ENCODE measurements around the gene GMPPB. TPM values are rescaled to one million over a fixed set of nuclear protein-coding genes. Genes with fewer than 3 reads are reported as not detected.
"Not testable (repeated sequence)": the region's sequence is repeated elsewhere in the genome, so short reads cannot be mapped to it uniquely, and the experiment has no call there.

The GMPPB gene
- 61.8 and 62.8 TPM in 2 replicates for total RNA-seq

- intact Hi-C loops (cut with micrococcal nuclease), result loop anchor here (1.0 to 5.0 kb wide), 10 partner anchors 50 to 702 kb away; partner anchors contain the start of genes APEH, GNAI2, IP6K1 and MST1R
Observed at GRCh38 chr3:49723628-49724551, at the start of gene GMPPB. Gene GMPPB, minus strand, starts transcription at chr3:49723951. Its CDS starts 225 bp downstream, at chr3:49723726.

GRCh38 chr3:49772703-49773102 is 49.0 kb upstream of the GMPPB start:
- intact Hi-C loops (cut with micrococcal nuclease), result no loop called here

- intact Hi-C loops (cut with micrococcal nuclease), result no loop called here
Observed at GRCh38 chr3:49771340-49771938, 47.7 kb upstream of the GMPPB start.

- intact Hi-C loops (cut with micrococcal nuclease), result no loop called here
Observed at GRCh38 chr3:49769926-49770325, 46.2 kb upstream of the GMPPB start.

DNA sequence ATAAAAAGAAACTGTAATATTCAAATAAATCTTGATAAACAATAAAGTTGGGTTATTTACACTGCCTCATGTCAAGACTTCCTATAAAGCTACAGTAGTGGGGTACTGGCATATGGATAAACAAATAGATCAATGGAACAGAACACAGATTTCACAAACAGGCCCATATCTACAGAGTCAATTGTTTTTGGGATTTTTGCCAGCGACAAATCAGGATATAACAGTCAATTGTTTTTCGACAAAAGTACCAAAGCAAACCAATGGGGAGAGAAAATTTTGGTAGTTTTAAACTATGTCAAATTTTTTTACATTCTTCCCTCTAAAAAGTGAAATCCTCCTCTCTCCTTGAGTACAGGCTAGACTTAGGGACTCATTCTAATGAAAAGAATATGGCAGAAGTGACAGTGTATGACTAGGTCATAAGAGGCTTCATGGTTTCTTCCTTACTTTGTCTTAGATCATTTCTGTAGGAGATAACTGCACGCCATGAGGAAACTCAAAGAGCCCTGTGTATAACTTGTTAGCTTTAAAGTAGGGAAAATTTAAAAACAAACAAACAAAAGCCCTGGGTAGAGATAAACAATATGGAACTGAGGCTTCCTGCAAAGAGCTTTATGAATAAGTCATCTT is 45.6 kb upstream of the GMPPB start:
- intact Hi-C loops (cut with micrococcal nuclease), result no loop called here

GRCh38 chr3:49763981-49764380 is 40.2 kb upstream of the GMPPB start:
- intact Hi-C loops (cut with micrococcal nuclease), result no loop called here

DNA sequence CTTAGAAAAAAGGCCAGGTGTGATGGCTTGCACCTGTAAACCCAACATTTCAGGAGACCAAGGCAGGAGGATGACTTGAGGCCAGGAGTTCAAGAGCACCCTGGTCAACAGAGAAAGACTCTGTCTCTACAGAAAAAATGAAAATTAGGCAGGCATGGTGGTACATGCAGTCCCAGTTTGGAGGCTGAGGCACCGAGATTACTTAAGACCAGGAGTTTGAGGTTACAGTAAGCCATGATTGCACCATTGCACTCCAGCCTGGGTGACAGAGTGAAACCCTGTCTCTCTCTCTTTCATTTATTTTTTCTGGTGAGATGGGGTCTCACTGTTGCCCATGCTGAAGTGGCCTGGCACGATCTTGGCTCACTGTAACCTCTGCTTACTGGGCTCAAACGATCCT is 37.9 kb upstream of the GMPPB start:
- intact Hi-C loops (cut with micrococcal nuclease), result no loop called here

GRCh38 chr3:49759226-49759625 is 35.5 kb upstream of the GMPPB start:
- intact Hi-C loops (cut with micrococcal nuclease), result no loop called here

DNA sequence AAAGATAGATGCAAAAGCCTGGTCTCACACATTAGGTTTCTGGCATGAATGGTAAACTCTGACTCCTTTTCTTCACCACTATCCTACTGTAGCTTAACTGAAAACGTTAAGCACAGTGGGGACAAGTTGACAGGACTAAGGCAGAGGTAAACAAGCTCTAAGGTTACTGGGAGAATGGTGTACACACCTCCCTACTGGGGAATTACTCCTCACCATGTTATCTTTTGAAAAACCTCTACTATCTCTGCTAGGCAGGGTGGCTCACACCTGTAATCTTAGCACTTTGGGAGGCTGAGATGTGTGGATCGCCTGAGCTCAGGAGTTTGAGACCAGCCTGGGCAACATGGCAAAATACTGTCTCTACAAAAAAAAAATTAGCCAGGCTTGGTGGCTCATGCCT is 33.4 kb upstream of the GMPPB start:
- intact Hi-C loops (cut with micrococcal nuclease), result no loop called here

- intact Hi-C loops (cut with micrococcal nuclease), result no loop called here
Observed at GRCh38 chr3:49756036-49756435, 32.3 kb upstream of the GMPPB start.

- intact Hi-C loops (cut with micrococcal nuclease), result no loop called here
Observed at GRCh38 chr3:49754536-49754935, 30.8 kb upstream of the GMPPB start.

DNA sequence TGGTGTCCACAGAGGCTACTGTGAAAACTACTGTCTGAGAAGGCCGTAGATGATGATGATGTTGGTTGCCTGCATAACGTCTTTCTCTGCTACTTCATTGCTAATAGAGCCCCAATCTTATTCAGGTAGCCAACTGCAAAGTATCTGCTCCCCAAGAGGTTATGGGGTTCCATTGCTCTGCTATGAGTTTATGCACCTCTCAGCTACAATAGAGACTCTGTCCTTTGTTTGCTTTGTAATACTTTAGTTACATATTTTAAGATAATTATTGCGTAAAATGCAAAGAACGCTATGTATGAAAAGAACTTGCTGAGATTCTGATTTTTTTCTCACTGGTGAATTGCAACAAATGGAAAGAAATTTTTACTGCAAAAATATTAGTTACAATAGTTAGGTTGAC is 27.8 kb upstream of the GMPPB start:
- intact Hi-C loops (cut with micrococcal nuclease), result no loop called here

DNA sequence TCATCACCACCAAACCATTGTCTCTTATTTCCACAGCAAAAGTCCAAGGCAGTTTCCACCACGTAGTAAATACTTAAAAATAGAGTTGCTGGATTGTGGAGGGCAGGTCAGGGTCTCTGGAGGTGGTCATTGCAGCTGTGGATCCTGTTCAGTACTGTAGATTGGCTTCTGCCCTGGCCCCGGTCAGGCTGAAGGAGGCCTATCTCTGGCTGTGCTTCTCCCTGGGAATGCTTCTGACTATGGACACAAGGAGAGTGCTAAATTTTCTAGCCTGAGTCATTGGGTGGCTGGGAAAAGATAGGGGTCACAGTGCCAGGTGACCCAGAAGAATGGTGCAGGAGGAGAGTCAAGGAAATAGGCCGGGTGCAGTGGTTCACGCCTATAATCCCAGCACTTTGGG is 26.3 kb upstream of the GMPPB start:
- intact Hi-C loops (cut with micrococcal nuclease), result no loop called here

DNA sequence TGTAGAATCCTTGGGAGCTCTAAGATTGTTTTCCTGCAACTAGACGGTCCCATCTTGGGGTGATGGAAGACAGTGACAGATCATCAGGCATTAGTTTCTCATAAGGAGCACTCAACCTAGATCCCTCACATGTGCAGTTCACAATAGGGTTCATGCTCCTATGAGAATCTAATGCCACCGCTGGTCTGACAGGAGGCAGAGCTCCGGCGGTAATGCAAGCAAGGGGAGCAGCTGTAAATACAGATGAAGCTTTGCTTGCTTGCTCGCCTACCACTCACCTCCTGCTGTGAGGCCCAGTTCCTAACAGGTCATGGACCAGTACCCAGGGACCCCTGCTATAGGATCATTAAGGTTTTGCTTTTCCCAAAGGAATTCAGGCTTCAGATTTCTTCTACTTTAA is 25.1 kb upstream of the GMPPB start:
- intact Hi-C loops (cut with micrococcal nuclease), result not testable (repeated sequence)

DNA sequence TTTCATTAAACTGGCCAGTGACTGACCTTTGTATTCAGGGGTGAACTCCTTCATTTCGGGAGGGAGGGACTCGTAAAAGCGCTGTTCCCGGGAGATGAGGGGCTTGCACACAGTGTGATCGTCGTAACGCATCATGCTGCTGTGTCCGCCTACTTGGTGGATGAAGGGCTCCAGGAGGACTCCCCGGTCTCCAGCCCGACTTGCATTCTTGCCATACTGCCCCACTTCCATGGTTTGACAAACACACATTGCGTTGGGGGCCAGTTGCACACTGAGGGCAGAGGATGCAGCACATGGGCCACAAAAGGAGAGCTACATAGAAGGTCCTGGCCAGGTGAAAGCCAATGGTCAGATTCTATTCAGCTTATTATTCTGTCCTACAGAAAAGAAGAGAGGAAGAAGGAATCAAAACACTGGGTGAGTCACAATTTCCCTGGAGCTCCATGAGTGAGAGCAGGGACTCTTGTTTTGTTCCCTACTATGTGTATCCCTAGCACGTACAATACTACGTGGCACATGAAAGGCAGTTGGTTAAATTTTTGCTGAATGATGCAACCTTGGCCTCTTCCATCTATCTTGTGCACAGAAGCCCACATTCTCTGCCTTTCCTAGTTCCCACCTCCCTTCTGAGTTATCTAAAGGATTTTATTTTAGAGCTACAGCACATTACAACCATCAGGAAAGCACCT is 24.2 kb upstream of the GMPPB start:
- intact Hi-C loops (cut with micrococcal nuclease), result no loop called here

DNA sequence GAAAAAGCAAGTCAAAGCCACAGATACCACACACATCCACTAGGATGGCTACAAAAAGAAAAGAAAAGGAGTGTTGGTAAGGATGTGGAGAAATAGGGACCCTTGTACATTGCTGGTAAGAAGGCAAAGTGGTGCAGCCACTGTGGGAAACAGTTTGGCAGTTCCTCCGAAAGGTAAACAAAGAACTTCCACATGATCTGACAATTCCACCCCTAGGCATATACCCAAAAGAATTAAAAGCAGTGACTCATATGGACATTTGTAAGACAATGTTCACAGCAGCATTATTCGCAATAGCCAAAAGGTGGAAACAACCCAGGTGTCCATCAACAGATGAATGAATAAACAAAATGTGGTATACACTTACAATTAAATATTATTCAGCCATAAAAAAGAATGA is 22.2 kb upstream of the GMPPB start:
- intact Hi-C loops (cut with micrococcal nuclease), result no loop called here

- intact Hi-C loops (cut with micrococcal nuclease), result no loop called here
Observed at GRCh38 chr3:49740427-49740826, 16.7 kb upstream of the GMPPB start.

DNA sequence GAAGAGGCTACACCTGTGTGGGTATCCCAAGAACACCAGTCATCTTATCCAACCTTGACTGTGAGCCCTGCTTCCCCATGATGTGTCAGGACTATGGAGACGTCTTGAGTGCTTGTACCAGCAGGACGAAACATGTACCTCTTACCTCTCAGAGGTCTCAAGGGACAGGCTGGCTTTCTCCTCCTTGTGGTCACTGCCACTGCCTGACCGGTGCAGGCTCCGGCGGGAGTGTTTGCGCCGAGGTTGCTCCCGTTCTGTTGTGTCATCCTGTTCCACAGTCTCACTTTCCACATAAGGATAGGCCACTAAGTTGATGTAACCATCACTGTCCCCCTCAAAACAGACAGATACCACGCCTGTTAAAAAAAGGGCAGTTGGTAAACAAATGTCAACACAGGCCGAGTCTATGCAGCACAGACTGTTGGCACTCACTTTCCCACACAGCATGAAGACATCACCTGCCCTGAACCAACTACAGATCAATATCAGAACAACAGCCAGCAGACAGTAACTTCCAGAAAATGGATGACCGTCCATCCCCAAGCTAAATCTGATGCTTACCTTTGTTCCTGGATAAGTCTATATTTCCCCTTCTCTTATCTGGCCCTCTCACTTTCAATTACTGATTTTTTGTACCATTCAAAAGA is 14.4 kb upstream of the GMPPB start:
- intact Hi-C loops (cut with micrococcal nuclease), result no loop called here

GRCh38 chr3:49734752-49735151 is 11.0 kb upstream of the GMPPB start:
- intact Hi-C loops (cut with micrococcal nuclease), result no loop called here

DNA sequence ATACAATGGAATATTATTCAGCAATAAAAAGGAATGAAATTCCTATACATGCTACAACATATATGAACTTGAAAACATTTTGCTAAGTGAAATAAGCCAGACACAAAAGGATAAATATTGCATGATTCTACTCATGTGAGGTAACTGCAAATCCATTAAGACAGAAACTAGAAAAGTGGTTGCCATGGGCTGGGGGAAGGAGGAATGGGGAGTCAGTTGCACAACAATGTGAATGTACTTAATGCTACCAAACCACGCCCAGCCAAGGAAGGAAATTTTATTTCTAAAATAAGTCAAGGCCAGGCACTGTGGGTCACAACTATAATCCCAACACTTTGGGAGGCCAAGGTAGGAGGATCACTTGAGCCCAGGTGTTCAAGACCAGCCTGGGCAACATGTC is 9.8 kb upstream of the GMPPB start:
- intact Hi-C loops (cut with micrococcal nuclease), result no loop called here

DNA sequence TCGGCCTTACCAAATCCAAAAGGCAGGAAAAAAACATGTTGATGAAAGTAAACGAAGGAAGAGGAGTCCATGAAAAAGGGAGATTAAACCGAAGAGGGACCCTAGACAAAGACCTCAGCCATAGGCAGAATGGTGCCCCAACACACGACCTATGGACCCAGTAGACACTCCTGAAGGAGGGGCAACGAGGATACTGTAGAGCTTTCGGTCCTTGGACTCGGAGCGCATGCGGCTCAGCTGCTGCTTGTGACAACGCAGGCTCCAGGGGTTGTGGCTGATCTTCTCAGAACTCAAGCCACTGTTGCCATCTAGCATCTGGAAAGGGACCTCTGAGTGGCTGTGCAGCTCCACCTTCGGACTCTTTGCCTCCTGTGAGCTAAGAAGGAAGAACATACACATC is 8.8 kb upstream of the GMPPB start:
- intact Hi-C loops (cut with micrococcal nuclease), result no loop called here

Measured in T-helper 1 cell treated with Interleukin-12 subunit alpha and Interleukin-12 subunit beta and Interleukin-4 antibody, amounts not matched to agents 30 ng/mL and 1 ng/mL, for 36 hours (primary cell).